Right lobe of liver (tissue), 6 donors: ENCODE results near the gene PLEKHA3. TPM values are rescaled to one million over a fixed set of nuclear protein-coding genes. Genes with fewer than 3 reads are reported as not detected.

Experiments
- ATAC-seq, 4 donors: fragments of 200-7000 bp; cut with Tn5 transposase; one replicate each; pipeline ENCODE4 v1.9.1; 2020; ENCODE audit warnings: mild to moderate bottlenecking in 4 of 4, moderate library complexity in 4 of 4
- DNase-seq, 3 donors: peaks; one replicate each; pipeline ENCODE4 v3.0.0-alpha.2; 2020
- H3K27ac ChIP-seq, 3 donors: fragments of 200-600 bp; one replicate each; pipeline ENCODE4 v1.8.0; 2022
- H3K27me3 ChIP-seq, 2 donors: fragments of 200-600 bp; one replicate each; pipeline ENCODE4 v1.8.0; 2022
- H3K36me3 ChIP-seq, 4 donors: fragments of 200-600 bp; sonication (generic) in 1 of 4; one replicate each; pipeline versions ENCODE4 v1.5.1 to v1.8.0; 2017 to 2022; ENCODE audit warnings: control low read depth in 1 of 4
- H3K4me1 ChIP-seq, 4 donors: fragments of 200-600 bp; sonication (generic) in 1 of 4; one replicate each; pipeline versions ENCODE4 v1.5.1 to v1.8.0; 2017 to 2022; ENCODE audit warnings: control low read depth in 1 of 4
- H3K4me3 ChIP-seq, 3 donors: fragments of 200-600 bp; one replicate each; pipeline ENCODE4 v1.8.0; 2022
- H3K9me3 ChIP-seq, 4 donors: fragments of 200-600 bp; sonication (generic) in 1 of 4; one replicate each; pipeline versions ENCODE4 v1.5.1 to v1.8.0; 2017 to 2022; ENCODE audit warnings: control low read depth in 1 of 4
- CTCF ChIP-seq, 4 donors: fragments of 200-600 bp in 3 of 4; fragments of 450-650 bp in 1 of 4; IDR thresholded peaks; one replicate each; pipeline versions ENCODE4 v1.5.1 to v1.8.0; 2016 to 2022; ENCODE audit warnings: antibody characterized with exemption in 4 of 4, mild to moderate bottlenecking in 2 of 4
- POLR2A ChIP-seq: fragments of 450-650 bp; IDR thresholded peaks from one replicate; pipeline ENCODE4 v1.6.1; 2017; ENCODE audit warnings: antibody characterized with exemption, mild to moderate bottlenecking
- WGBS: methylation state at CpG from one replicate; pipeline ENCODE4 v1.1.6; 2018; ENCODE audit warnings: low coverage, low lambda C conversion rate; ENCODE audit not compliant: insufficient coverage; ENCODE audit errors: missing lambda C conversion rate; 5-methylcytosine and 5-hydroxymethylcytosine counted together
- intact Hi-C, 2 donors: fragments of 100-400 bp; cut with DNase I; formaldehyde crosslinking; loops; one replicate each; pipeline versions ENCODE4 v1.11.2 to v1.14.1; 2022
- total RNA-seq, 6 experiments: library from RNA; depleted of rRNA in 2 of 6; stranded (reverse); fragments of >200 nt in 2 of 6; fragmentation: NEBNext Ultra II Directional in 3 of 6; extraction: Animal tissue kit (Norgen Biotek cat#: 25700) in 3 of 6; gene quantifications; one replicate each; pipeline versions ENCODE4 v1.1.0 to v1.2.4, GENCODE V29; 2016 to 2023
- donor health status: DM: no; HTN: yes; CAD: no.
- donor health status: DM: no; HTN: no; CAD: no.
- donor health status: DM: no; HTN: no; CAD: no.
- donor health status: DM: no; HTN: yes; CAD: no.
- donor health status: DM: no; HTN: yes; CAD: no.

PLEKHA3 gene
- total RNA-seq, 6 experiments from 2014 or later, result 4.4 to 21.2 (median 15.1) TPM

- H3K27ac ChIP-seq, result no peak overlapping the region
- DNase-seq, result no peak
- 75% methylated on average over 2 of the region's 2 CpGs for WGBS
- H3K27me3 ChIP-seq, result no peaks in the 10 kb centered on the region
- H3K9me3 ChIP-seq, result no peaks in the 10 kb centered on the region
- intact Hi-C loops, result no loop called here
- ATAC-seq, result no peak
- H3K4me3 ChIP-seq, result no peak overlapping the region
- H3K4me1 ChIP-seq, result peaks cover 0 to 4% (median 0%) of the 10 kb centered on the region in 4 donors
- H3K36me3 ChIP-seq, result peaks cover 0 to 7% (median under 1%) of the 10 kb centered on the region in 4 donors
- no peak for TF ChIP-seq CTCF (IDR thresholded peaks at IDR 0.05)
- no peak for TF ChIP-seq POLR2A
These were observed 47.3 kb downstream of the PLEKHA3 start for GRCh38 chr2:178527592-178527991.

GRCh38 chr2:178528647-178529046 is 48.4 kb downstream of the PLEKHA3 start:
- Histone ChIP-seq H3K4me3 (no peak overlapping the region), H3K36me3 (peaks cover 0 to 8% (median under 1%) of the 10 kb centered on the region in 4 donors), H3K9me3 (no peaks in the 10 kb centered on the region), H3K4me1 (peaks cover 0 to 4% (median 0%) of the 10 kb centered on the region in 4 donors), H3K27ac (no peak overlapping the region), H3K27me3 (no peaks in the 10 kb centered on the region)
- DNase-seq, result no peak
- ATAC-seq, result no peak
- intact Hi-C loops, result no loop called here
- WGBS, result 100% methylated on average over 1 of the region's 5 CpGs
- TF ChIP-seq CTCF (IDR thresholded peaks at IDR 0.05) (no peak), POLR2A (no peak)

- Histone ChIP-seq H3K9me3 (no peaks in the 10 kb centered on the region), H3K27ac (no peak overlapping the region), H3K4me1 (peaks cover 0 to 2% (median 0%) of the 10 kb centered on the region in 4 donors), H3K27me3 (no peaks in the 10 kb centered on the region), H3K36me3 (peaks cover 0 to 12% (median under 1%) of the 10 kb centered on the region in 4 donors), H3K4me3 (no peak overlapping the region)
- 80% methylated on average over 2 of the region's 2 CpGs for WGBS
- TF ChIP-seq CTCF (IDR thresholded peaks at IDR 0.05) (no peak), POLR2A (no peak)
- intact Hi-C loops, result no loop called here
- DNase-seq, result no peak
- ATAC-seq, result no peak
These were observed 48.9 kb downstream of the PLEKHA3 start for GRCh38 chr2:178529194-178529593.

GRCh38 chr2:178530131-178530530 is 49.9 kb downstream of the PLEKHA3 start:
- intact Hi-C loops, result no loop called here
- Histone ChIP-seq H3K9me3 (no peaks in the 10 kb centered on the region), H3K27ac (no peak overlapping the region), H3K27me3 (no peaks in the 10 kb centered on the region), H3K4me3 (no peak overlapping the region), H3K4me1 (no peaks in the 10 kb centered on the region), H3K36me3 (peaks cover 0 to 14% (median under 1%) of the 10 kb centered on the region in 4 donors)
- peak in 1 of 4 donors; percentile 38 for ATAC-seq
- TF ChIP-seq POLR2A (no peak), CTCF (IDR thresholded peaks at IDR 0.05) (no peak)
- DNase-seq, result no peak
- WGBS, result 58% methylated on average over 2 of the region's 2 CpGs
